GM18499 (cell line): ENCODE results near the gene RNF225.
A peak's percentile ranks its signal among the peaks of the same experiment; 100 is the strongest.
"Not testable (repeated sequence)": the region's sequence is repeated elsewhere in the genome, so short reads cannot be mapped to it uniquely, and the experiment has no call there.

Source experiments
- ATAC-seq: cut with Tn5 transposase; IDR thresholded peaks from one replicate; pipeline ENCODE4 v1.9.1; 2021; ENCODE audit warnings: moderate number of reproducible peaks; ENCODE audit not compliant: insufficient read depth, unreplicated experiment

The RNF225 gene

GRCh38 chr19:58361900-58362271, 33.6 kb upstream of the RNF225 start:
- peak; percentile 12 for ATAC-seq

DNA sequence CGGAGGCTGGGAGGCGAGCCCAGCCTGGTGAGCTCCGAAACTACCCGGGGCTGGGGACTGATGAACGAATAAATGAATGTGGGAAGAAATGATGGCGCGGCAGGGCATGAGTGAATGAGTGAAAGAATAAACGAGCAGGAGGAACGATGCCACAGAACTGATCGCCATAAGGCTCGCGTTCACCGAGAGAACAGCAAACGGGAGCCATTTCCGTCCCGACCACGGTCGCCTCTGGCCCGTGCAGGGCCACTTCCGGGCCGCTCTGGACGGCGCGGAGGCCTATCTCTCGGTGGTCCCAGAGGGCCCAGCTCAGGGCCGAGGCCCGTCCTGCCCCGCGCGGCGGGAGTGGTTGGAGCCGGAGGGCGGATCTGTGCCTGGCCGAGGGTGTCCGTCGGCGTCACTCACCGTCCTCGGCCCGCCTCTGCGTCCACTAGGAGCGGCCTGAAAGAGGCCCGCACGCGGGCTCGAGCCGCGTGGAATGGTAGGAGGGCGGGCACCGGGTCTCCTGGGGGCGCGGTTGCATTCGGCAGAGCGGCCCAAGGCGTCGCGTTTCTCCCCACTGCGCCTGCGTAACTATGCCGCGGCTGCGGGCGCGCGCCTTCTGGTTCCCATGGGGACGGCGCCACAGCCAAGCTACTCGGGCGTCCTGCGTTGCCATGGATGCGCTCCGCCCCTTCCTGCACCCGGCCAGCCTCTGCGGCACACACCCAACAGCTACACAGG, 33.0 kb upstream of the RNF225 start, which contains the start of gene ZNF497:
Gene ZNF497 (minus strand): TSS at position 480 of the 723 bp plus-strand sequence. CDS start 5,116 bp downstream, outside the sequence.
- ATAC-seq: peak; percentile 84

GRCh38 chr19:58364146-58364545, 31.3 kb upstream of the RNF225 start:
- ATAC-seq: no peak

GRCh38 chr19:58366585-58367430, 28.6 kb upstream of the RNF225 start:
- no peak for ATAC-seq

GRCh38 chr19:58367698-58368454, 27.6 kb upstream of the RNF225 start:
- ATAC-seq: no peak

DNA sequence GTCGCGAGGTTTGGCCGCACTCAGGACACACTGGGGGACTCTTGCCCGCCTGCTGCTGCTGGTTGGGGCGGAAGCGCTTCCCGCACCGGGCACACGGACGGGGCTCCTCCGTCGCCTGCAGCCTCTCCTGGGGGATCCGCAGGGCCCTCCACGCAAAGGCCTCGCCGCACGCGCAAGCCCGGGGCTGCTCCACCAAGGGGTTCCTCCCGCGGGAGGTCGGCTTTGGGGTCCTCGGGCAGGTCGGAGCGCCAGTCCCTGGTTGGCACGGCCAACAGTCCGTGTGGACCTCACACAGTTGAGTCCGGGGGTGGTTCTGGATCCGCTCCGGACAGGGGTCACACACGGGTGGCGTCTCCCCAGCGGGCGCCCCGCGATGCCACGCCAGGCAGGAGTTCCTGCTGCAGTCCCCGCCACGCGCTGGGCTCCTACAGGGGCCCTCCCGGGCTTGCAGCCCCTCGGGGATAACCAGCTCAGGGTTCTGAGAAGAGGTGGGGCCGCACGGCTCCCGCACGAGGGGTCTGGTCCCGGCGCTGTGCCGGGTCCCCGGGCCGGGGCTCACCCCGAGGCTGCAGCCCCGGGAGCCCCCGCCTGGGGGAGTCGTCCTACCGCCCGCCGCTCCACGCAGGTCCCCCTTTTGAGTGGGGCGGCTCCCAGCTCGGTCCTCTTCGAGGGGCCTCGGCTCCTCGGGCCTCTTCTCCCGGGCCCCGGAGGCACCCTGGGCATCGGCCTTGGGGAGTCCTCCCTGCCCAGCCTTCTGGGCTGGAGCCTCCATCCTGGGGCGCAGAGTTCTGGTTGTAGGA, 26.7 kb upstream of the RNF225 start:
- ATAC-seq: no peak

DNA sequence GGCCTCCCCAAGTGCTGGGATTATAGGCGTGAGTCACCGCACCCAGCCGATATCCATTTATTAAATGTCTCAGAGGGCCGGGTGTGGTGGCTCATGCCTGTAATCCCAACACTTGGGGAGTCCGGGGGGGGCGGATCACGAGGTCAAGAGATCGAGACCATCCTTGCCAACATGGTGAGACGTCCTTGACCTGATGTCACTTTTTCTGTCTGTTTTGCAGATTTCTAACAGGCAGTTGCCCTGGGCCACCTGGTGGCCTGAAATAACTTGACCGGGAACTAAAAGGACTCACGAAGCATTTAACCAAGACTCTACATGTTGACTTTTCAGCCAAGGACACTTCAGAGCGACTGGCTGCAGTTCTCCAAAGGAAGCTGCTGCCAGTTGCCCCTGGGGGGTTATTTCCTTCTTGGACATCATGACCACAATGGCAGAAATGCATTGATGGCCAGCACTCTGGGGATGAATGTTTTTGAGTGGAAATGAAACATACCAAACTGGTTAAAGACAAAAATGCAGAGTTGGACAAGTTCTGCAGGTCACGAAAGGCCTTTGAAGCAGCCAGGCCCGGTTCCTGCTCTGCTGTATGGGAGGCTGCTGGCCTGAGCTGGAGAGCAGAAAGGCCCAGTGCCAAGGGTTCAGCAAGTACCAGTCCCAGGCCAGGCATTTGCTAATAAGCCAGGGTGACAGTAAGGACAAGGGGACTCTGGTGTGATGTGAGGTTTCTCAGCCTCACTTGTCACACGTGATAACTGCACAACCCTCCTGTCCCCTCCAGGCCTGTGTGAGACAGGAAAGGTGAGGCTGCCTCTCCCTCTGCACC, 22.9 kb upstream of the RNF225 start:
- ATAC-seq: no peak

- no peak for ATAC-seq
These were observed 21.3 kb upstream of the RNF225 start for GRCh38 chr19:58374200-58374599.

- ATAC-seq: not testable (repeated sequence)
These were observed 18.7 kb upstream of the RNF225 start for GRCh38 chr19:58376724-58377123.

DNA sequence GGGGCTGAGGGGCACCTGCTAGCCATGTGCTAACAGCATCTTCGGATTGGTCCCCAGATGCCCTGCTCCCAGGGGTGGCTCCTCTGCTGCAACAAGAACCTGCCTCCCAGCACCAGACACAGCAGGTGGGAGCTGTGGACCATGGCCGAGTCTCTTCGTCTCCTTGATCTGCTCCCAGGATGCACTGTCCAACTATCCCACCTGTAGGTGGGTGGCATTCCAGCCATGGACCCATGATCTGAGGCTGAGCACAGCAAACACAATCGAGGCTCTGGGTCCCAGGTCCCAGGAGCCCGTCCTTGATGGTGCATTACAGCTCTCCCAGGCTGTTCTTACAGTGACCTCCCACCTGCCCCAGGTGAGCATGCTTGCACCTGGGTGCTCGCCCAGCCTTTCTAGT, 16.2 kb upstream of the RNF225 start:
- no peak for ATAC-seq

GRCh38 chr19:58380037-58380661, 15.3 kb upstream of the RNF225 start:
- no peak for ATAC-seq

DNA sequence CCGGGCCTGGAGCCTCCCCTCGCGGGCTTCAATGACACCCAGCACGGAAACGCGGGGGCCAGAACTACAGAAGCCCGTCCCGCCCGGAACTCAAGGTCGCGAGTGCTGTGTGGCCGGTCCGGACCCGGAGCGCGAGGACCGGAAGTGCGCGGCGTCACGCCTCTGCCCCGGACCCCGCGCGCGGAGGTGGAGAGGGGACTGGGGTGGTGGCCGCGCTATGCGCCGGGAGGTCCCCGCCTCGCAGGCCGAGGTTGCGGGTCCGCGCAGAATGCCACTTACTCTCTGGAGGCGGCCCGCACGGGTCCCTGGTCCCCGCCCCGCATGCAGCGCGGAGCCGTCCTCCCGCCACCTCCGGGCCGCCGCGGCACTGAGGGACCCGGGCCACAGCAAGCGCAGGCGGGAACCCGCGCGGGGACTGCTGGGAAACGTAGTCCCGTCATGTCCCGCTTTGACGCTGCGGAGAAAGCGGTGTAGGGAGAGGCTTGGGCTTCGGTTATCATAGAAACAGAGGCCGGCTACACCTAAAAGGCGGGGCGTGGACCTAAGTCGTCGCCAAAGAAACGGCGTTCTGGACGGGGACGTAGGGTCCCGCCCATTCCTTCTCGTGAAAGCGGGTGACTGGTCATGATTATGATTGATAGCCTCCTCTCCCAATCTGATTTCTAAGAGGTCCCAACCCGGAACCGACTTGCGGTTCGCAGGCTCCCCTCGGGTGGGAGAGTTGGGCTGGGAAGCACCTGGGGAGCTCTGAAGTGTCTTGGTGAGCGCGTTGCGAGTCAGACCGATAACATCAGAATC, 14.6 kb upstream of the RNF225 start, which contains the start of gene ZNF837:
Gene ZNF837 (minus strand): TSS at position 369 of the 798 bp plus-strand sequence. CDS start 11,698 bp downstream, outside the sequence.
- ATAC-seq: peak; percentile 55

GRCh38 chr19:58381460-58382212, 13.8 kb upstream of the RNF225 start:
- ATAC-seq: no peak

DNA sequence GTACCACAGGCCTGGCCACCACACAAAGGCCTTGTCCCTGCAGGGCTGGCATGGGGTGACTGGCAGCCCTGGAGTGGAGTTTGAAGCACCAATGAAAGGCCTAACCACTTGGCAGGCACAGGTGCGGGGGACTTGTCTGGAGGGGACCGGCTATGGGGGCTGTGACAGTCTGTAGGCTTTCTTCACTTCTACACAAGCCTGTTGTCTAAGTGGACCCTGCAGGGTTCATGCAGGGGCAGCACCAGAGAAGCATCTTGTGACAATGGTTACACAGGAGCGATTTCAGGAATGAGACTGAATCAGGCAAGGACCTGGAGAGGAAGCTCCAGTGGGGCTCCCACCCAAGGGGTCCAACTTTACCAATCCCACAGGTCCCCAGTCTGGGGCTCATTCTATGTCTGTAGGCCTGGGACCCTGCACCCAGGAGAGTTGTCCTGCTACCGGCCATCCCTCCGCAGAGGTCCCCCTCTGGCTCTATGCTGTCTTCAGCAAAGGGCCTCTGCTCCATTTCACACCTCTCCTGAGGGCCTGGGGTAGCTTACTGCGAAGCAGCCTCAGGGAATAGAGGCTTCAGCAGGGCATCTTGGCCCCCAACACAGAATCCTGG, 12.4 kb upstream of the RNF225 start:
- no peak for ATAC-seq

DNA sequence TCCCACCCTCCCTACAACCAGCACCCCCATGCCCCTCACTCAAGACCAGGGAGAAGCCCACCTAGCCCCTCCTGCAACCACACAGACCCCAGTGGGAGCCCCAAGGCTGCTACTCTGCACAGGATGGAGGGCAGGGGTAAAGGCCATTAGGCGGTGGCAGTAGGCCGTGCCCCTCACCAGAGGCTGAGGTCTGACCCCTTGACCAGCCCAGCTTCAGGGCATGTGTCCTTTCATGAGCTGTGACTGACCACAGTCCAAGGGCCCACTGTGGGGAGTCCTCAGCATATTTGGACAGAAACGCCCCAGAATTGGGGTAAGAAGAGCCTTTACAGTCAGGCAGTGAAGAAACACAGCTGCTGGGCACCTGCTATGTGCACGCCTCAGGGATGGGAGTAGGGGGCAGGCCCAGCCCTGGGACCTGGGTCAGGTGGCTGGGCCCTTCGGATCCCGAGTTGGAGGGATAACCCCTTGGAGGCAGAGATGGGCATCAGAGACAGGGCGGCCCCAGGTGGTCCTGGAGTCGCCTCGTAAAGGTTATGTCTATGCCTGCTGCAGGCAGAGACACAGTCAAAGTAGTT, 10.1 kb upstream of the RNF225 start:
- no peak for ATAC-seq

GRCh38 chr19:58385891-58386575, 9.4 kb upstream of the RNF225 start:
- ATAC-seq: no peak
